Aorta (tissue), 5 donors: ENCODE data around the gene LMX1B. TPM values are rescaled to one million over a fixed set of nuclear protein-coding genes. Genes with fewer than 3 reads are reported as not detected.
A peak's percentile ranks its signal among the peaks of the same experiment; 100 is the strongest.

Experiments used
- ATAC-seq: fragments of 200-7000 bp; cut with Tn5 transposase; one replicate; pipeline ENCODE4 v1.9.1; 2022; ENCODE audit warnings: moderate library complexity; ENCODE audit not compliant: low FRiP score
- DNase-seq, 2 donors: peaks; one replicate each; pipeline ENCODE4 v3.0.0-alpha.2; 2020
- H3K27ac ChIP-seq, 2 donors: one replicate each; pipeline ENCODE4 v1.5.1; 2013; ENCODE audit warnings: low read length in 2 of 2, mild to moderate bottlenecking in 2 of 2, moderate library complexity in 2 of 2, control low read depth in 1 of 2, inconsistent platforms in 1 of 2, low read depth in 1 of 2
- H3K27me3 ChIP-seq, 2 donors: one replicate each; pipeline ENCODE4 v1.6.1; 2013; ENCODE audit warnings: control low read depth in 1 of 2, low read length in 1 of 2, mild to moderate bottlenecking in 1 of 2, moderate library complexity in 1 of 2; ENCODE audit not compliant: insufficient read depth in 2 of 2, control insufficient read depth in 1 of 2
- H3K36me3 ChIP-seq, 2 donors: one replicate each; pipeline ENCODE4 v1.6.1; 2013; ENCODE audit warnings: control low read depth in 1 of 2, low read length in 1 of 2, mild to moderate bottlenecking in 1 of 2; ENCODE audit not compliant: insufficient read depth in 2 of 2, control insufficient read depth in 1 of 2
- H3K4me1 ChIP-seq, 2 donors: one replicate each; pipeline ENCODE4 v1.6.1; 2013; ENCODE audit warnings: low read length in 2 of 2, control low read depth in 1 of 2, mild to moderate bottlenecking in 1 of 2, moderate library complexity in 1 of 2; ENCODE audit not compliant: insufficient read depth in 2 of 2, control insufficient read depth in 1 of 2
- H3K4me3 ChIP-seq, 2 donors: one replicate each; pipeline ENCODE4 v1.5.1; 2013; ENCODE audit warnings: low read length in 2 of 2, control low read depth in 1 of 2, mild to moderate bottlenecking in 1 of 2
- H3K9me3 ChIP-seq: one replicate; pipeline ENCODE4 v1.6.1; 2013; ENCODE audit warnings: mild to moderate bottlenecking, low read length; ENCODE audit not compliant: control insufficient read depth
- WGBS, 2 donors: extraction: QIAGEN DNeasy Blood & Tissue Kit; methylation state at CpG; one replicate each; pipeline ENCODE4 v1.1.7; 2013; 5-methylcytosine and 5-hydroxymethylcytosine counted together
- intact Hi-C, 2 donors: fragments of 100-400 bp; cut with DNase I; formaldehyde crosslinking; loops; one replicate each; pipeline versions ENCODE4 v1.14.2 to v1.15.0; 2022
- polyA plus RNA-seq, 2 donors: library from polyadenylated mRNA; stranded (reverse); fragments of 200-250 nt; gene quantifications; one replicate each; pipeline ENCODE4 v1.2.3, GENCODE V29; 2013
- total RNA-seq, 2 donors: library from RNA; stranded (reverse); fragmentation: NEBNext Ultra II Directional; extraction: Animal tissue kit (Norgen Biotek cat#: 25700); gene quantifications; one replicate each; pipeline ENCODE4 v1.2.1, GENCODE V29; 2021
- donor health status: healthy with polysubstance abuse.
- donor health status: Bipolar disorder and iron deficiency.
- donor health status: DM: no; HTN: no; CAD: no.
- donor health status: DM: no; HTN: no; CAD: no.
- donor health status: DM: yes; HTN: yes; CAD: no.

Gene LMX1B
- total and polyA plus RNA-seq, 4 donors = 0.32 to 1.6 TPM; not detected in 2

DNA sequence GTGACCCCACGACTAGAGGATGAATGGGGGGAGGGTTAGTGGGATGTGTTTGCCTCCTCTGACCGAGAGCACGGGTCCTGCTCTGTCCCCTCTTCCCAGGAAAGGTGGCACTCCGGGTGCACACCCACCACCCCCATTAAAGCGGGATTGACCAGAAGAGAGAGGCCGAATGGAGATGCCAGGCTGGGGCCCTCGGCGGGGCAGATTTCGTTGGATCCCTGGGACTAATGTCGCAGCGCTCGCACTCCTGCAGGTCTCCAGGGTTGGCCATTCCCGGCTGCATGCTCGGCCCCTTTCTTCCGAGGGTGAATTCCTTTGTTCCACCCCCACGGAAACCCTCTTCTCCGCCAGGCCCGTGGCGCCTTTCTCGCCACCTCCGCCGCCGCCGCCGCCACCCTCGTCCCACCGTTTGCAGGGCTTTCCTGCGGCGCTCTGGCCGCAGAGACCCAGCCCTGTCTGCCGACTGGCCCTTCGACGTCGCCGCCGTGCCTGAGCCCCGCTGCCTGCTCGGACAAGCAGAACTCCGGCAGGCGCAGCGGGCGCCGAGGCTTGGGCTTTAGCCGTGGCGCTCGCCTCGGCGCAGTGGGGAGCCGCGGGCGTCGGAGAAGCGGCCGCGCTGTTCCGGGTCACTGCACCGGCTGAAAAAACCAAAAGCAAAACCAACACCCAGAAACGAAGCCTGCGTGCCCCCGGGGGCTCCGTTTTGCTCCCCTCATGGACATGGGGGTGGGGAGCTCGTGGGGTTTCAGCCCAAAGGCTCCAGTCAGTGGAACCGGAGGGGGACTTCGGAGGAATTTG lies 11.8 kb downstream of the LMX1B start:
- intact Hi-C loops = no loop called here
- no peaks in the 10 kb centered on the region for H3K4me1 ChIP-seq
- H3K9me3 ChIP-seq = no peaks in the 10 kb centered on the region
- DNase-seq (no peak), ATAC-seq (no peak)
- H3K36me3 ChIP-seq = no peaks in the 10 kb centered on the region
- WGBS, 2 donors = 3 to 4% methylated on average over 63 to 64 of the region's 64 CpGs
- no peaks in the 10 kb centered on the region for H3K27me3 ChIP-seq
- H3K4me3 ChIP-seq = peak overlapping the region in 1 of 2 donors; percentile 23
- H3K27ac ChIP-seq = no peak overlapping the region

- intact Hi-C loops = no loop called here
- Histone ChIP-seq H3K9me3 (no peaks in the 10 kb centered on the region), H3K4me1 (no peaks in the 10 kb centered on the region), H3K4me3 (peak overlapping the region in 1 of 2 donors; percentile 23), H3K27ac (no peak overlapping the region), H3K27me3 (no peaks in the 10 kb centered on the region), H3K36me3 (no peaks in the 10 kb centered on the region)
- no peak for ATAC-seq
- 16 to 17% methylated on average over 56 of the region's 56 CpGs for WGBS, 2 donors
- DNase-seq = no peak
These were observed 12.6 kb downstream of the LMX1B start for GRCh38 chr9:126626127-126626925.

DNA sequence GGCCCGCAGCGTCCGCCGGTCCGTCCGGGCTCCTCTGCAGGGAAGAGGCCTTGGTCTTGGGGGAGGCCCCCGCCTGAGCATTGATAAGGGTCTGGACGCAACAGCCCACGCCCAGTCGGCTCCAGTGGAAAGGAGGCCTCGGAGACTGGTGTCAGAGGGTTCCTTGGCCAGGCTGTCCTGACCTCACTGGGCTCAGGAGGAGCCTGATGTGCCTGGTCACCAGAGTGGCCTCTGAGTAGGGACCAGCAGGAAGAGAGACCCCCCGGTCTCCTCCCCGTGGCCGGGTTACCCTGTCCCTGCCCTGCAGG lies 13.2 kb downstream of the LMX1B start:
- intact Hi-C loops = no loop called here
- no peaks in the 10 kb centered on the region for H3K27me3 ChIP-seq
- no peak overlapping the region for H3K27ac ChIP-seq
- DNase-seq (no peak), ATAC-seq (no peak)
- H3K4me3 ChIP-seq = no peak overlapping the region
- H3K9me3 ChIP-seq = no peaks in the 10 kb centered on the region
- H3K4me1 ChIP-seq = no peaks in the 10 kb centered on the region
- 67 to 70% methylated on average over 14 of the region's 14 CpGs for WGBS, 2 donors
- H3K36me3 ChIP-seq = no peaks in the 10 kb centered on the region

DNA sequence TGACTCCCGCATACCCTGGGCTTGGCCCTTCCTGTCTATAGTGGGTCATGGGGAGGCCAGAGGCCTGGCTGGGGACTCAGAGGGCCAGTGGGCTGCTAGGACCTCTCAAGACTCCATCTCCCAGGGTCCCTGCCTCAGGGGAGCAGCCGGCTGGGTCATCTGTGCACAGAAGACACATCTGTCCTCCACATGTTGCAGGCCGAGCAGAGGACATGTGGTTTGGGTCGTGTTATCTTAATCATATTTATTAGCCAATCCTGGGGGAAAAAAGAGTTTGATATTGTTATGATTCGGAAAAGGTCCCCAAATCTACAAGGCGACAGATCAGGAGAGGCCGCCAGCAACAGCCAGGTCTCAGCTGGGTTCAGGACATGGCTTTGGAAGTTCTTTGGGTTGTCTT lies 14.4 kb downstream of the LMX1B start:
- ATAC-seq (no peak), DNase-seq (no peak)
- no peaks in the 10 kb centered on the region for H3K27me3 ChIP-seq
- H3K4me3 ChIP-seq = no peak overlapping the region
- no peaks in the 10 kb centered on the region for H3K9me3 ChIP-seq
- WGBS, 2 donors = 95 to 98% methylated on average over 7 of the region's 7 CpGs
- no peaks in the 10 kb centered on the region for H3K4me1 ChIP-seq
- intact Hi-C loops = no loop called here
- no peaks in the 10 kb centered on the region for H3K36me3 ChIP-seq
- H3K27ac ChIP-seq = no peak overlapping the region

GRCh38 chr9:126628969-126629674 lies 15.4 kb downstream of the LMX1B start:
- intact Hi-C loops = no loop called here
- no peaks in the 10 kb centered on the region for H3K4me1 ChIP-seq
- H3K27me3 ChIP-seq = no peaks in the 10 kb centered on the region
- DNase-seq (no peak), ATAC-seq (no peak)
- 43 to 49% methylated on average over 11 of the region's 11 CpGs for WGBS, 2 donors
- H3K9me3 ChIP-seq = no peaks in the 10 kb centered on the region
- no peak overlapping the region for H3K27ac ChIP-seq
- no peak overlapping the region for H3K4me3 ChIP-seq
- H3K36me3 ChIP-seq = no peaks in the 10 kb centered on the region

- H3K27ac ChIP-seq = no peak overlapping the region
- intact Hi-C loops = no loop called here
- DNase-seq (no peak), ATAC-seq (no peak)
- H3K36me3 ChIP-seq = no peaks in the 10 kb centered on the region
- H3K4me3 ChIP-seq = no peak overlapping the region
- H3K4me1 ChIP-seq = no peaks in the 10 kb centered on the region
- H3K9me3 ChIP-seq = no peaks in the 10 kb centered on the region
- 35 to 39% methylated on average over 20 of the region's 20 CpGs for WGBS, 2 donors
- no peaks in the 10 kb centered on the region for H3K27me3 ChIP-seq
These were observed 16.9 kb downstream of the LMX1B start for GRCh38 chr9:126630458-126631237.

- Histone ChIP-seq H3K4me1 (no peaks in the 10 kb centered on the region), H3K27ac (no peak overlapping the region), H3K36me3 (no peaks in the 10 kb centered on the region), H3K4me3 (no peak overlapping the region), H3K27me3 (no peaks in the 10 kb centered on the region), H3K9me3 (no peaks in the 10 kb centered on the region)
- WGBS, 2 donors = 77 to 81% methylated on average over 6 of the region's 6 CpGs
- intact Hi-C loops = no loop called here
- ATAC-seq = no peak
- DNase-seq = no peak
These were observed 17.5 kb downstream of the LMX1B start for GRCh38 chr9:126631254-126631653.

DNA sequence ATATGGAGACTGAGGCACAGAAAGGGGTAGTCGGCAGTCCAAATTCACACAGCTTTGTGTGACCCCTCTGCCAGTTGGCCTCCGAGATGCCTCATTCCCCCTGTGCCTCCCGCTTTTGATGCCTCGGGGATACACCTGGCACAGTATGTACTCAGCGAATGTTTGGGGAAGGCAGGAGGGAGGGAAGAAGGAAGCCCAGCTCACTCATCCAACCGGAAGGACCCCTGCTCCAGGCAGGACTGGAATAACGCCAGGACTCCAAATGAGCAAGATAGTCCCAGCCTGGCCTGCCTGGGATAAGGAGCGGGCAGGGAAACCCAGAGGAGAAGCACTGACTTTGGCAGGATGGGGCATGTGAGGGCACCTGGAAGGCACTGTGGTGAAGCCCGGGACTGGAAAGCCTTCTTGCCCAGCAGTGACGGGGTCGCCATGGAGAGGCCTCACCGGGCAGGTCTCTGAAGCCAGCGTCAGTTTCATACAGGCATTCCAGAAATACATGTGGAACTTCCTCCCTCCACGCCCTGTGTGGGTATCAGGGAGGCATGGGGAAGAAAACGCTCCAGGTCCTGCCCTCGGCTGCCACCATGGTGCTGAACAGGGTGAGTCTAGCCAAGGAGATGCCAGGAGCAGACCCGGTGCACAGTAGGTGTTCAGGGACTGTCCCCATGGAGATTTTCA lies 20.3 kb downstream of the LMX1B start:
- H3K4me3 ChIP-seq = no peak overlapping the region
- no peaks in the 10 kb centered on the region for H3K9me3 ChIP-seq
- intact Hi-C loops = no loop called here
- H3K4me1 ChIP-seq = no peaks in the 10 kb centered on the region
- no peak for ATAC-seq
- H3K27ac ChIP-seq = no peak overlapping the region
- no peak for DNase-seq
- 72 to 75% methylated on average over 17 of the region's 17 CpGs for WGBS, 2 donors
- no peaks in the 10 kb centered on the region for H3K27me3 ChIP-seq
- H3K36me3 ChIP-seq = no peaks in the 10 kb centered on the region
